Uterus (tissue), 2 donors: Measurements from ENCODE around the gene MOGAT1.

ENCODE experiments used
- POLR2A ChIP-seq, 2 donors: fragments of 450-650 bp; IDR thresholded peaks; one replicate each; pipeline ENCODE4 v1.6.1; 2016; ENCODE audit warnings: antibody characterized with exemption in 2 of 2, mild to moderate bottlenecking in 1 of 2, moderate library complexity in 1 of 2
- TF ChIP-seq, protein P1 (sequence below), 4 experiments: fragments of 200-600 bp in 2 of 4; fragments of 450-650 bp in 2 of 4; sonication (generic) in 2 of 4; IDR thresholded peaks; one replicate each; pipeline ENCODE4 v1.5.1; 2016 to 2019; ENCODE audit warnings: antibody characterized with exemption in 4 of 4, mild to moderate bottlenecking in 2 of 4, moderate library complexity in 1 of 4

- TF ChIP-seq, protein P1, sequence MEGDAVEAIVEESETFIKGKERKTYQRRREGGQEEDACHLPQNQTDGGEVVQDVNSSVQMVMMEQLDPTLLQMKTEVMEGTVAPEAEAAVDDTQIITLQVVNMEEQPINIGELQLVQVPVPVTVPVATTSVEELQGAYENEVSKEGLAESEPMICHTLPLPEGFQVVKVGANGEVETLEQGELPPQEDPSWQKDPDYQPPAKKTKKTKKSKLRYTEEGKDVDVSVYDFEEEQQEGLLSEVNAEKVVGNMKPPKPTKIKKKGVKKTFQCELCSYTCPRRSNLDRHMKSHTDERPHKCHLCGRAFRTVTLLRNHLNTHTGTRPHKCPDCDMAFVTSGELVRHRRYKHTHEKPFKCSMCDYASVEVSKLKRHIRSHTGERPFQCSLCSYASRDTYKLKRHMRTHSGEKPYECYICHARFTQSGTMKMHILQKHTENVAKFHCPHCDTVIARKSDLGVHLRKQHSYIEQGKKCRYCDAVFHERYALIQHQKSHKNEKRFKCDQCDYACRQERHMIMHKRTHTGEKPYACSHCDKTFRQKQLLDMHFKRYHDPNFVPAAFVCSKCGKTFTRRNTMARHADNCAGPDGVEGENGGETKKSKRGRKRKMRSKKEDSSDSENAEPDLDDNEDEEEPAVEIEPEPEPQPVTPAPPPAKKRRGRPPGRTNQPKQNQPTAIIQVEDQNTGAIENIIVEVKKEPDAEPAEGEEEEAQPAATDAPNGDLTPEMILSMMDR (IDR thresholded peaks at IDR 0.05): no peak
- TF ChIP-seq POLR2A (IDR thresholded peaks at IDR 0.05): no peak
Observed at GRCh38 chr2:222736301-222736700, 64.8 kb downstream of the MOGAT1 start.
